ENCODE measurements around the gene NTM.

The NTM gene

GRCh38 chr11:131373756-131374155 lies 3.3 kb downstream of the NTM start:
- DNase-seq = no peak

GRCh38 chr11:131375421-131375820 lies 5.0 kb downstream of the NTM start:
- DNase-seq = no peak

- DNase-seq = no peak
Measured at GRCh38 chr11:131375915-131376314, 5.5 kb downstream of the NTM start.

DNA sequence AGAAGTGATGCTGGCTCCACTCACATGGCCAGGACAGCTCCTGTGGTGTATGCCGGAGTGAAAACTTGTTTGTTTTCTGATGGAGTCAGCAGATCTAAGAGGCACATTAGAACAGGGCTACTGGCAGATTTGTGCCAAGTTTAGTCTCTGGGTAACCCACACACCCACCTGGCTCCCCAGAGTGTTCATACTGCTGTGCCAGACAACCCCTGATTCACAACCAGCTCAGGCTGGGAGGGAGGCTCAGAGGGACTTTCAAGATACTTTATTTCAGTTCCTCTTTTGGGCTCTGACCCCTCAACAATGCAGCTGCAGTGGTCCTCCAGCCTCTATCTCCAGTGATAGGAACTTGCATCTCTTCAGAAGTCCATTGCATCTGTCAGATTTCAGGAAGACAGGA lies 8.5 kb downstream of the NTM start:
- no peak for DNase-seq

GRCh38 chr11:131385763-131386390 lies 15.5 kb downstream of the NTM start:
- DNase-seq = no peak

DNA sequence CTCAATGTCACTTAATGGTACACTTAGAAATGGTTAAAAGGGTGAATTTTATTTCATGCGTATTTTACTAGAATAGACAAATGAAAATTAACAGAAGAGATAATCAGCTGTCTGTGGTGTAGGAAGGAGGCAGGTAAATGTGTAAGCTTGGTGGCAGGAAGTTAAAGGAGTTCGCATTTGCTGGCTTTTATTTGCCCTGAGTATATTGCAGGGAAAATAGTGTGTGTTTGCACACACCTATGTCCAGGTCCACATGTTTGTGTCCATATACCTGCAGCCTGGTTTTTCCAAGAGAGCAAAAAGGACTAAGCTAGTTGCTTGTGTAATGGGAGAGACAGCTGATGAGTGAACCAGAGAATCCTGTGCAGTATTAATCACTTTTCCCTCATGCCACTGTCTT lies 16.0 kb downstream of the NTM start:
- DNase-seq = no peak

- no peak for DNase-seq
Measured at GRCh38 chr11:131388030-131388429, 17.6 kb downstream of the NTM start.

GRCh38 chr11:131389582-131389981 lies 19.2 kb downstream of the NTM start:
- no peak for DNase-seq

GRCh38 chr11:131391176-131391575 lies 20.8 kb downstream of the NTM start:
- DNase-seq = no peak

DNA sequence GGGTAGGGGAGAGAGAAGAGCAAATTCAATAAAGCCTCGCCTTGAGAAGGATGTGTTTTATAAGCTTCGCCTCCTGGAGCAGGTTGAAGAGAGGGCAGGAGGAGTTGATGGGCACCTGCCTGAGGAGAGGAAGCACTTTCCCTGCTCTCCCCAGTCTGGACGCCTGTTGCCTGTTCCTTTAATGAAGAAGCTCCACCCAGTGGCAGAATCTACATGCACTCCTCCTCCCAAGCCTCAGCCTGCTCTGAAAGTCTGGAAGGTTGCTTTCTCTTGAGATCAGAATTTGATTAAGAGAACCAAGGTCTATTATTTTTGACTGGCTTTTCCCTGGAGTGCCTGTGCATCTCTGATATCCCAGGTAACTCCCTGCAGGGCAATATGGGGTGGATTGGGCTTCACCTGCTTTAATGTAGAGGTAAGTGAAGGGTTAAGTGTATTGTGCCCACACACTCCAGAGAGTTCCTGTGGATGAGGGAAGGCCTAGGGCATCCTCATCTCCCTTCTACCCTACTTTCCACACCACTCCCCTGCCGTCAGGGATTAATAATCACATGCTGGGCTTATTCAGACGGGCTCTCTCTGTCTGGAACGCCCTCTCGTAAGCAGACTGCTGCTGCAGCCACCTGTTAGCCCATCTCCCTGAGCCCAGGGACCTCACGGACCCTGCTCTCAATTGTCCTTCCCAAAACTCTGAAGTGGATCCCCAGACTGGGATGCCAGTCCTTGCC lies 22.3 kb downstream of the NTM start:
- DNase-seq = no peak

DNA sequence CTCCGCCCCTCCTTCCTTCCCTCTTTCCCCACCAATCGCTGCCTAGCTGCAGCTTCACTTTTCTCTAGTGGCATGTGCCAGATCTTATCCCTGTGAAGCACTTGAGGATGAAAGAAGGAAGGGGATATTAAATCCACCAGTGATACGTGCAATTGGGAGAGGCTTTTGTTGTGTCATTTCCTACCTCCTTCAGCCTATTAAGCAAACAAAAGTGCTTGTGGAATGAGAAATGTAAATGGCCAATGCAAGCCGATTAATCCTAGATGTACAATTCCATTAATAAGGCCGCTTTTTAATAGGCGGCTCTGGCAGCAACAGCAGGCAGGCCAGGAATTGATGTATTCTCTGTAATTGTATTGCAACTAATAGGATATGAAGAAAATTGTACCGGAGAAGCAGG lies 23.3 kb downstream of the NTM start:
- no peak for DNase-seq

- DNase-seq = no peak
Measured at GRCh38 chr11:131397675-131398074, 27.3 kb downstream of the NTM start.

GRCh38 chr11:131402040-131402439 lies 31.6 kb downstream of the NTM start:
- no peak for DNase-seq

GRCh38 chr11:131404010-131404409 lies 33.6 kb downstream of the NTM start:
- DNase-seq = no peak

GRCh38 chr11:131408025-131408640 lies 37.7 kb downstream of the NTM start:
- DNase-seq = no peak

- no peak for DNase-seq
Measured at GRCh38 chr11:131409345-131409744, 38.9 kb downstream of the NTM start.

DNA sequence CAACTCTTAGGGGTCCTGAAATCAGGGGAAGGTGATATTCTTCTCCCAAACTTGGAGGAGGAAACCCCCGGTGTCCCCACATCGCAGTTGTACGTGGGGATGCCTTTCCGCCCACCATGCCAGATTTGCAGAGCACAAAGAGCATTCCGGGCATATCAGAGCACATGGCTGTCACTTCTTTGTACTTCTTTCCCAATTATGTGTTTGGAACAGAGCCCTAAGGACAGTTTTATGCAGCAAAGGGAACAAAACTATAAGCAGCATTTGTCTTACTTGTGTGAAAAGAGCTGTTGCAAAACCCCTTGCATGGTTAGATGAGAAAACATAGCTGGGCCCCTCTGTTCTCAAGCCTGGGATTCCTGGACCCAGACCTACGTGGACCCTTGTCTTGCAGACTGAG lies 41.2 kb downstream of the NTM start:
- DNase-seq = no peak

DNA sequence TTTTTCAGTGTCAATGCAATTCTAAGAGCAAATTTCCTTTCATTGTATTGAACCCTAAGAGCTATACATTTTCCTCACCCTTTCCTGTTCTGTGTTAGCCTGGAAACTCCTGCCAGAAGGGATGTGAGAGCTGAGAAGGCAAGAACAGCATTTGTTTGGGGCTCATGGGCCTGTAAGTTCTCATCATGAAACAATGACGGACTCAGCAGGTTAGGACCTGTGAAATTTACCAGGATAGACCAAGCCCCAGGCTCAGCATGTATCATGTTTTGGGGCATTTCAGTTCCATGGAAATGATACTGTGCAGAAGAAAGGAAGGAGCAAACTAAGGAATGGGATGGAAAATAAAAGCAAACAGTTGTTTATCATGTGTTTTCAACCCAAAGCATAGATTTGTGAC lies 41.6 kb downstream of the NTM start:
- no peak for DNase-seq

- no peak for DNase-seq
Measured at GRCh38 chr11:131413217-131413616, 42.8 kb downstream of the NTM start.

DNA sequence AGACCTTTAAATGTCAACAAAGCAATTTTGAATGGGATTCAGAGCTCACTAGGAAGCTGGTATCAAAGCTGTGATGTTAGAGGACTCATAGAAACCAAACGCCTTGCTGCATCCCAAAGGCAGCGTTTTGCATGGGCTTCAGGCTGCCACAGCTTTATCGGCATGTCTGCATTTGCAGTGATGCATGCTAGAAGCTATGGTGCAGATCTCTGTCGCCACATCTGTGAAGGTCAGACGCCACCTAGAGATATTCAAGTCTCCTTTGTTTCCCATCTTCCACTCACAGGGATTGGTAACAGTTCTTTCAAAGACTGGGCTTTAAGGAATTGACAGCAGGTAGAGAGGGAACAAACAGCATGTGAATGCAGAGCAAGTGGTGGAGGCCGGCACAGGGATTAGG lies 47.8 kb downstream of the NTM start:
- DNase-seq = no peak

DNA sequence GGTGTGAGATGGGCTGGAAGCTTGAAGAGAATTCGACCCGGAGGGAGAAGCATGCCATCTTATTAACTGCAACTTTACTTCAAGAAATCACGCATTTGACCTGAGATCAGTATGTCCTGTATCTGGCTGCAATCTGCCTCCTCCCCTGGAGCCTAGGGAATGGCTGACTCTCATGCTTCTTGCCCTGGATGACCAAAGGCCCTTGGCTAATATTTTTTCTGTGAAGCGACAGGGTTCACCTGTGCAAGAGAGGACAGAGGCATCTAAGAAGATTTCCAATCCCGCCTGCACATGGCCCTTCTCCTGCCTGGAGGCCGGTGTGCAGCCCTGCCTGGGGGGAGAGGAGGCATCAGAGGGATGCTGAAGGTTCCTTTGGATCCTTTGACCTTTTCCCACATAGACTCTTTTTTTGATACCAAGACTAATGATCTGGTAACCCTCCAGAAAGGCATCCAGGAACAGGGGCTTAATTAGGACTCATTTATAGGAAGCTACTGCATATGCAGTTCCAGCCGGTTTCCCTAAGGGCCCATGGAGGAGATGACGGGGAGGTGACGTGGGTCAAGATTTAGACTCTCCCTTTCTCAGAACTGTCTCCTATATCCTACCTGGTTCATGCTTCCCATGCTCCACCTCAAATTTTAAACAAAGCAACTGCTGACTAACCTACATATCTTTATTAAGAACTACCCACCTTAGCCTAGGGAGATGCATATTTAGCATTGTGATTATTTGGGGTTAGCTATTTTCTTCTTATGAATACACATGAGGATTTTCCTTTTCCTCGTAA lies 50.8 kb downstream of the NTM start:
- DNase-seq = no peak

- DNase-seq = no peak
Measured at GRCh38 chr11:131422029-131422428, 51.6 kb downstream of the NTM start.

GRCh38 chr11:131422496-131422895 lies 52.1 kb downstream of the NTM start:
- no peak for DNase-seq

GRCh38 chr11:131423688-131424087 lies 53.3 kb downstream of the NTM start:
- DNase-seq = no peak

Measured in NCI-H1092 (cell line).